ENCODE data around the gene WDTC1.
"Not testable (repeated sequence)": the region's sequence is repeated elsewhere in the genome, so short reads cannot be mapped to it uniquely, and the experiment has no call there.

The WDTC1 gene

GRCh38 chr1:27284425-27285273 lies 50.2 kb downstream of the WDTC1 start:
- H3K4me2 ChIP-seq (ENCODE audit: low read length) = no peak overlapping the region
- no peak overlapping the region for H3K9ac ChIP-seq (ENCODE audit: low read length)
- no peak overlapping the region for H3K4me3 ChIP-seq (ENCODE audit: low read length)
- no peaks in the 10 kb centered on the region for H3K27me3 ChIP-seq (ENCODE audit: low read depth, low read length)
- H3K4me1 ChIP-seq (ENCODE audit: low read length) = no peaks in the 10 kb centered on the region
- H3K9me3 ChIP-seq (ENCODE audit: insufficient read depth, low read length) = no peaks in the 10 kb centered on the region
- no peak overlapping the region for H3K27ac ChIP-seq (ENCODE audit: low read length)
- TF ChIP-seq, protein P1, sequence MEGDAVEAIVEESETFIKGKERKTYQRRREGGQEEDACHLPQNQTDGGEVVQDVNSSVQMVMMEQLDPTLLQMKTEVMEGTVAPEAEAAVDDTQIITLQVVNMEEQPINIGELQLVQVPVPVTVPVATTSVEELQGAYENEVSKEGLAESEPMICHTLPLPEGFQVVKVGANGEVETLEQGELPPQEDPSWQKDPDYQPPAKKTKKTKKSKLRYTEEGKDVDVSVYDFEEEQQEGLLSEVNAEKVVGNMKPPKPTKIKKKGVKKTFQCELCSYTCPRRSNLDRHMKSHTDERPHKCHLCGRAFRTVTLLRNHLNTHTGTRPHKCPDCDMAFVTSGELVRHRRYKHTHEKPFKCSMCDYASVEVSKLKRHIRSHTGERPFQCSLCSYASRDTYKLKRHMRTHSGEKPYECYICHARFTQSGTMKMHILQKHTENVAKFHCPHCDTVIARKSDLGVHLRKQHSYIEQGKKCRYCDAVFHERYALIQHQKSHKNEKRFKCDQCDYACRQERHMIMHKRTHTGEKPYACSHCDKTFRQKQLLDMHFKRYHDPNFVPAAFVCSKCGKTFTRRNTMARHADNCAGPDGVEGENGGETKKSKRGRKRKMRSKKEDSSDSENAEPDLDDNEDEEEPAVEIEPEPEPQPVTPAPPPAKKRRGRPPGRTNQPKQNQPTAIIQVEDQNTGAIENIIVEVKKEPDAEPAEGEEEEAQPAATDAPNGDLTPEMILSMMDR (IDR thresholded peaks at IDR 0.05; ENCODE audit: low read depth, low read length) = peak; percentile 63
- TF ChIP-seq EZH2phosphoT487 (IDR thresholded peaks at IDR 0.05; ENCODE audit: low read depth) = no peak
- H3K79me2 ChIP-seq (ENCODE audit: low read length) = no peaks in the 10 kb centered on the region
- no peak overlapping the region for H2AFZ ChIP-seq (ENCODE audit: low read depth, low read length)
- no peaks in the 10 kb centered on the region for H4K20me1 ChIP-seq (ENCODE audit: insufficient read depth, low read length)
- H3K36me3 ChIP-seq (replicated peaks; ENCODE audit: low read depth, low read length) = peaks cover 4% of the 10 kb centered on the region

DNA sequence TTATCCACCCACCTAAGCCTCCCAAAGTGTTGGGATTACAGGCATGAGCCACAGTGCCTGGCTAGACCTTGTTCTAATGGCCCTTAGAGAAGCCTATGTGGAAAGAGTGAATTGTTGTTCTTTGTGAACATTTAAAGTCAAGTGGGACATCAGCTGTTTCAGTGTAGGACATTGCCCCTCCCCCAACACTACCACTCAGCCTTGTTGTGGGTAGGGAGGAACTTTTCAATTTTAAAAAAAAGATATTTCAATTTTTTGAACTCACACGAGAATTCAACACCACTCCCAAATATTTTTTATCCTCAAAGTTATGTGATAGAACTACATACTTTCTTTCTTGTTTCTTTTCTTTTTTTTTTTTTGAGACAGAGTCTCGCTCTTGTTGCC lies 50.8 kb downstream of the WDTC1 start:
- TF ChIP-seq, protein P1 (IDR thresholded peaks at IDR 0.05; ENCODE audit: low read depth, low read length) = no peak
- no peak for TF ChIP-seq EZH2phosphoT487 (IDR thresholded peaks at IDR 0.05; ENCODE audit: low read depth)
- H3K27me3 ChIP-seq (ENCODE audit: low read depth, low read length) = no peaks in the 10 kb centered on the region
- H3K4me2 ChIP-seq (ENCODE audit: low read length) = no peak overlapping the region
- no peak overlapping the region for H3K9ac ChIP-seq (ENCODE audit: low read length)
- no peak overlapping the region for H3K27ac ChIP-seq (ENCODE audit: low read length)
- peaks cover 4% of the 10 kb centered on the region for H3K36me3 ChIP-seq (replicated peaks; ENCODE audit: low read depth, low read length)
- H3K4me1 ChIP-seq (ENCODE audit: low read length) = no peaks in the 10 kb centered on the region
- H4K20me1 ChIP-seq (ENCODE audit: insufficient read depth, low read length) = no peaks in the 10 kb centered on the region
- H3K79me2 ChIP-seq (ENCODE audit: low read length) = no peaks in the 10 kb centered on the region
- no peak overlapping the region for H2AFZ ChIP-seq (ENCODE audit: low read depth, low read length)
- no peaks in the 10 kb centered on the region for H3K9me3 ChIP-seq (ENCODE audit: insufficient read depth, low read length)
- no peak overlapping the region for H3K4me3 ChIP-seq (ENCODE audit: low read length)

DNA sequence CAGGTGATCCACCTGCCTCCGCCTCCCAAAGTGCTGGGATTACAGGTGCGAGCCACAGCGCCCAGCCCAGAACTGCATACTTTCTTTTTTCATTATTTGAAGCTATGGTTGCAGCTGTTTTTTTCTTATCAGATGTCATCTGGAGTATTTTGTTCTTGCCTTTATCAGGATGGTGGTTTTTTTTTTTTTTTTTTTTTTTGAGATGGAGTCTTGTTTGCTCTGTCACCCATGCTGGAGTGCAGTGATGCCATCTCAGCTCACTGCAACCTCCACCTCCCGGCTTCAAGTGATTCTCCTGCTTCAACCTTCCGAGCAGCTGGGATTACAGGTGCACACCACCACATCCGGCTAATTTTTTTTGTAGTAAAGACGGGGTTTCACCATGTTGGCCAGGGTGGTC lies 51.4 kb downstream of the WDTC1 start:
- not testable (repeated sequence) for H3K4me3 ChIP-seq (ENCODE audit: low read length); H2AFZ ChIP-seq (ENCODE audit: low read depth, low read length); H3K27me3 ChIP-seq (ENCODE audit: low read depth, low read length); H3K36me3 ChIP-seq (replicated peaks; ENCODE audit: low read depth, low read length); H3K9ac ChIP-seq (ENCODE audit: low read length); H3K4me1 ChIP-seq (ENCODE audit: low read length); H4K20me1 ChIP-seq (ENCODE audit: insufficient read depth, low read length); H3K4me2 ChIP-seq (ENCODE audit: low read length); H3K9me3 ChIP-seq (ENCODE audit: insufficient read depth, low read length); H3K79me2 ChIP-seq (ENCODE audit: low read length); H3K27ac ChIP-seq (ENCODE audit: low read length)

- not testable (repeated sequence) for H3K27me3 ChIP-seq (ENCODE audit: low read depth, low read length); H3K4me3 ChIP-seq (ENCODE audit: low read length); H3K36me3 ChIP-seq (replicated peaks; ENCODE audit: low read depth, low read length); H3K9ac ChIP-seq (ENCODE audit: low read length); H4K20me1 ChIP-seq (ENCODE audit: insufficient read depth, low read length); H3K9me3 ChIP-seq (ENCODE audit: insufficient read depth, low read length); H3K4me2 ChIP-seq (ENCODE audit: low read length); H3K4me1 ChIP-seq (ENCODE audit: low read length); H3K27ac ChIP-seq (ENCODE audit: low read length); H3K79me2 ChIP-seq (ENCODE audit: low read length); H2AFZ ChIP-seq (ENCODE audit: low read depth, low read length)
These were observed 54.7 kb downstream of the WDTC1 start for GRCh38 chr1:27289125-27289524.

- Histone ChIP-seq H3K4me2 (ENCODE audit: low read length) (no peak overlapping the region), H3K27ac (ENCODE audit: low read length) (no peak overlapping the region), H3K36me3 (replicated peaks; ENCODE audit: low read depth, low read length) (peaks cover 4% of the 10 kb centered on the region), H3K79me2 (ENCODE audit: low read length) (no peaks in the 10 kb centered on the region), H4K20me1 (ENCODE audit: insufficient read depth, low read length) (no peaks in the 10 kb centered on the region), H3K4me3 (ENCODE audit: low read length) (no peak overlapping the region), H3K27me3 (ENCODE audit: low read depth, low read length) (no peaks in the 10 kb centered on the region), H3K9me3 (ENCODE audit: insufficient read depth, low read length) (no peaks in the 10 kb centered on the region), H2AFZ (ENCODE audit: low read depth, low read length) (no peak overlapping the region), H3K4me1 (ENCODE audit: low read length) (no peaks in the 10 kb centered on the region), H3K9ac (ENCODE audit: low read length) (no peak overlapping the region)
- TF ChIP-seq EZH2phosphoT487 (IDR thresholded peaks at IDR 0.05; ENCODE audit: low read depth) = no peak
- TF ChIP-seq, protein P1 (IDR thresholded peaks at IDR 0.05; ENCODE audit: low read depth, low read length) = no peak
These were observed 56.1 kb downstream of the WDTC1 start for GRCh38 chr1:27290581-27290980.

Measured in OCI-LY3 (cell line).